ENCODE measurements around the gene TSPAN14. TPM values are rescaled to one million over a fixed set of nuclear protein-coding genes. Genes with fewer than 3 reads are reported as not detected.

The TSPAN14 gene
- total and polyA plus RNA-seq, 2 experiments from 2014 or later, result 17.9 to 40.7 TPM

- TF ChIP-seq ZNF114 (CRISPR knock-in tag; IDR thresholded peaks at IDR 0.05), result no peak
- TF ChIP-seq POLR2AphosphoS5 (IDR thresholded peaks at IDR 0.05; ENCODE audit: low read depth), result no peak
- no peak for TF ChIP-seq REST (IDR thresholded peaks at IDR 0.05; ENCODE audit: unreplicated experiment)
- TF ChIP-seq CREB1 (CRISPR knock-in tag; IDR thresholded peaks at IDR 0.05; ENCODE audit: low read depth), result no peak
- no peak for TF ChIP-seq ETS1 (IDR thresholded peaks at IDR 0.05)
- TF ChIP-seq CTCF (conservative IDR thresholded peaks at IDR 0.05; ENCODE audit: low read depth in 2 of 2), result no peak
These were observed 26.7 kb downstream of the TSPAN14 start (continued) for GRCh38 chr10:80480852-80481251.

- no peaks in the 10 kb centered on the region for H3K9me2 ChIP-seq (ENCODE audit: insufficient read depth)
- H3K36me3 ChIP-seq (ENCODE audit: insufficient read depth), result no peaks in the 10 kb centered on the region
- Mint-ChIP-seq H3K36me3 (ENCODE audit: low read depth) (peaks cover 8% of the 10 kb centered on the region; the same call in 2 of the 3 replicates), H3K9me3 (no peaks in the 10 kb centered on the region), H3K27ac (0 out of 2 replicates have a peak overlapping the region, but pooled peaks have one; percentile 22), H3K27me3 (ENCODE audit: insufficient read depth, low read depth, poor library complexity) (peaks cover 5% of the 10 kb centered on the region), H3K4me1 (peaks cover 59% of the 10 kb centered on the region), H3K4me3 (no peak overlapping the region)
- no peaks in the 10 kb centered on the region for H3F3A ChIP-seq (replicated peaks; ENCODE audit: low read depth)
- peaks cover 91% of the 10 kb centered on the region for H3K79me2 ChIP-seq (replicated peaks; ENCODE audit: insufficient read depth)
- H3K4me1 ChIP-seq (ENCODE audit: insufficient read depth), result peaks cover 29% of the 10 kb centered on the region
- H3K27ac ChIP-seq (ENCODE audit: low read depth), result no peak overlapping the region
- H3K27me3 ChIP-seq (ENCODE audit: insufficient read depth), result no peaks in the 10 kb centered on the region
- no peak overlapping the region for H3K4me2 ChIP-seq
- no peak overlapping the region for H3K4me3 ChIP-seq
- peaks cover 36% of the 10 kb centered on the region; the same call in 1 of the 2 replicates for H4K20me1 ChIP-seq (replicated peaks; ENCODE audit: insufficient read depth)
- no peak for TF ChIP-seq EZH2 (IDR thresholded peaks at IDR 0.05; ENCODE audit: low read depth, unreplicated experiment)
- DNase-seq (ENCODE audit: low spot score) (no peak), ATAC-seq (no peak)
- H2AFZ ChIP-seq, result no peak overlapping the region
These were observed 30.1 kb downstream of the TSPAN14 start for GRCh38 chr10:80484243-80484642.

All from GM23338 (cell line).